NCI-H1694 (cell line): ENCODE data around the gene MRPS16.
"Not testable (repeated sequence)": the region's sequence is repeated elsewhere in the genome, so short reads cannot be mapped to it uniquely, and the experiment has no call there.

Source experiments
- DNase-seq: peaks from one replicate; lab custom pipeline; 2025; lab: John Stamatoyannopoulos, UW

MRPS16 gene

DNA sequence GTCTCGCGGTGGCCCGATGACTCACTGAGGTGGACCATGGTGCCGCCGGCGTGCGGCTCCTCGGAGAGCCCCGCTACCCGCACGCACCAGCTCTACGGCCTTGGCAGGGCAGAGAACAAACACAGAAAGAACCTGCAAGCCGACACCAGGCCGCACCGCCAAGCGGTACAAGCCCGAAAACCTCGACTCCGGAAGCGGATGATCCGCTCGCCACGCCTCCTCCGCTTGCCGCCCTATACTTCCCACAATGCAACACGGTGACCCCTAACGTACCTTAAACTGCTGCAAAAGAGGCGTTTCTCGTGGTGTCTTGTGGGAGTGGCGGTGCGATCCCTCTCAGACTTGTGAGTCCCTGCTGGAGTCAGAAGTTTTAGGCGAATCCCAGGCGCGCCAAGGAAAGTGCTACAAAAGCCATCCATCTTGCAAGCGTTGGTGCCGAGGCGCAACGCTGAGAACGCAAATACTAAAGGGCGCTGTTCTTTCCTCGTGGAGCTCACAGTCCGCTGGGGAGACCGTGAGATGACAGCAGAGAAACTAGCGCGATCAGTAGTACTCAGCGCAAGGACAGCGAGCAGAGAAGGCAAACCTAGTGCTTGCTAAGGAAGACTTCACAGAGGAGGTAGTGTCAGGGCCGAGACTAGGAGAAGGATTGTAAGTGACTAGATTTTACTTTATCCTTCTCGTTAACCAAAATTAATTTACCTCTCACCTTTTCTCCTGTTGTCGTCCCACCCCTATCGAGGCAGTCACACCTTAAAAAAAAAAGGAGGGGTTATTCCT is at the start of gene MRPS16:
Gene MRPS16, minus strand, starts transcription at position 200 of the 780 bp plus-strand sequence. Its CDS starts 162 bp downstream, at position 38.
- peak; percentile 89 for DNase-seq

- DNase-seq: no peak
These were observed 44.5 kb upstream of the MRPS16 start for GRCh38 chr10:73296946-73297345.

GRCh38 chr10:73293461-73293860 is 41.0 kb upstream of the MRPS16 start:
- DNase-seq: no peak

DNA sequence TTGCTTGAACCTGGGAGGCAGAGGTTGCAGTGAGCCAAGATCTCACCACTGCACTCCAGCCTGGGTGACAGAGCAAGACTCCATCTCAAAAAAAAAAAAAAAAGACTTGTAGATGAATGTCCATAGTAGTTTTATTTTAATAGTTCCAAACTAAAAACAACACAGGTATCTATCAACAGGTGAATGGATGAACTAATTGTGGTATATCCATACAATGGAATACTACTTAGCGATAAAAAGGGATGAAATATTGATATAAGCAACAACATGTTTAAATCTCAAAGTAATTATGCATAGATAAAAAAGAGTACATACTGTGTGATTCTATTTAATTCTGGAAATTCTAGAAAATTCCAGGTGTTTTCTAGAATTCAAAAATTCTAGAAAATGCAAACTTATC is 37.5 kb upstream of the MRPS16 start:
- no peak for DNase-seq

DNA sequence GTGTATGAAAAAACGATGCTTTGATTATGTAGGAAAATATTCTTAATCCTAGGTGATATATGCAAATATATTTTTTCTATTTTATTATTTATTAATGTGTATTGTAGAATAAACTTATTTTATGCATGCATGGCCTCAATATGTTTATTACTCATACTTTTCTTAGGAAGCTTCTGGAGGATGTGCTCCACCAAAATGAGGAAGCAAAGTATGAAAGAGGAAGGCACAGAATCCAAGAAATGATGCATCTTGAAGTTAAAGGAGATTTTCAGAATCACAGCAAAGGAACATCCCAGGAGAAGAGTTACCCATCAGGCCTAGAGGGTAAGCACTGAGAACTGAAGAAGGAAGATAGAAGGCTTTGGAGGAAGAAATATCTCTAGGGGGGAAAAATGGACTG is 35.0 kb upstream of the MRPS16 start:
- no peak for DNase-seq

GRCh38 chr10:73281097-73281496 is 28.7 kb upstream of the MRPS16 start:
- DNase-seq: no peak

DNA sequence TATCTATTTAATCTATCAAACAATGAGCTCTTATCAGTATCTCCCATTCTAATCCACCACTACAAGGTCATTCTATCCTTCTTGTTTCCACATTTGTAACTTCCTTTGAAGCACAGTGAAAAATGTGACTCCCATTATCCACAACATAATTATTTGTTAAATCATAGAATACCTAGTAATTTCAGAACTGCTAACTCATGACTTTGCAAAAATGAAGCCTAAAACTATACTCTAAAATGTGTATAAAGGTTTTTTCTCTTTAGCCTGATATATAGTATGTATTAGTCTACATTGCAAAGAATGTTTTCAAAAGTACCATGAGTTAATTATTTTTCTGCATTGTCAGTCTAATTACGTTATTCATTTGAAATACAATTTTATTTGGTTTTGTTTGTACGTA is 12.0 kb upstream of the MRPS16 start:
- DNase-seq: no peak

DNA sequence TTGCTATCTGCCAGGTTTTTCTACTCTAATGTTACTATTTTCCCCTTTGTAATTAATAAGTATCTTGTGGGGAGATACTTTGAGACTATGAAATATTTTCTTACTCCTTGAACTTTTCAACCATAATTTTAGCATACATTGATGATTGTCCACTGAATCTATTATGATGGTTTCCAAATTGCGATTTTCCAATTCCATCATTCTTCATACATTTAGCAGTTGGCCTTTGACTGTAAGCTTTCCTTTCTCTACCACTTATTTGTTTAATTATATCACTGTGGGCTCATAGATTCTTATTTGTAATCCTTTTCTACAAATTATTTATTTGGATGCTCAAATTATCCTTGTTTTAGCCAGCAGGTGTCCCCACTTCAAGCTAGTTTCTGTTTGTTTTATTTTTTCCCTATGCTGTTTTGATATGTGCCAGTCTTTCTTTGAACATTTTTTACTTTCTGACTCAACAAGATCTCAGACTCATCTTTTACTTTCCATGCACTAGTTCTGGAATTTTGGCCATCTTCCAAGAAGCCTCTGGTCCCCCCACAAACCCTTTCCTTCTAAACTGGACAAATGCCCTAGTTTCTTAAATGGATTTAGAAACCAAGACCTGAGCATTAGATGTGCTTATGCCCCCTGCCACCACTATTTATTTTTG is 11.4 kb upstream of the MRPS16 start:
- peak; percentile 24 for DNase-seq

GRCh38 chr10:73262880-73263555 is 10.6 kb upstream of the MRPS16 start:
- no peak for DNase-seq

DNA sequence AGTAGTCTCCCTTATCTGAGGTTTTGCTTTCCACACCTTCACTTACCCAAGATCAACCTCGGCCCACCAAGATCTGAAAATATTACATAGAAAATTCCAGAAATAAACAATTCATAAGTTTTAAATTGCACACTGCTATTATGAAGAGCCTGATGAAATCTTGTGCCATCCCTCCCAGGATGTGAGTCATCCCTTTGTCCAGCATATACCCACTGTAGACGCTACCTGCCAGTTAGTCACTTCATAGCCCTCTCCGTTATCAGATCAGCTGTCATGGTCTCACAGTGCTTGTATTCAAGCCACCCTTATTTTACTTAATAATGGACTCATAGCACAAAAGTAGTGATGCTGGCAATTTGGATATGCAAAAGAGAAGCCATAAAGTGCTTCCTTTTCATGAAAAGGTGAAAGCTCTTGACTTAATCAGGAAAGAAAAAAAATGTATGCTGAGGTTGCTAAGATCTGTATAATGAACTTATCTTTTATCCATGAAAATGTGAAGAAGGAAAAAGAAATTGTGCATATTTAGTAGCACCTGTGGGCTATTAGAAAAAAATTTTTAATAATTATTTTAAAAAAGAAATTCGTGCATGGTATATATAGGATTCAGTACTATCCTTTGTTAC is 9.8 kb upstream of the MRPS16 start:
- DNase-seq: no peak

- DNase-seq: no peak
These were observed 9.0 kb upstream of the MRPS16 start for GRCh38 chr10:73261362-73261995.

GRCh38 chr10:73258612-73259011 is 6.2 kb upstream of the MRPS16 start:
- DNase-seq: not testable (repeated sequence)

DNA sequence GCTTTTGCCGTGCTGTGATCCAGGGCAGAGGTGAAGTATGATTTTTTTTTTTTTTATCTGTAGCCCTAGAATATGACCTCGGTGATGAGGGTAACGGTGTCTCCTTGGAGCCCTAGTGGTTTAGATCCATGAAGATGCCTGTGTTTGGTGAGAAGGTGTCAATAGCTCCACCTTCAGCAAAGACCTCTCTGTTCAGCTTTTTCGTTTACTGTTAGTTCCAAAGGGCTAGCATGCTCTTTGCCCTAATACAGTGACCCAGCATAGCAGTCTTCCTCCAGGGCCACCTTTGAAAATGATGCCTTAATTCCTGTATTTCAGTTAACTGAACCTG is 746 bp upstream of the MRPS16 start:
- DNase-seq: no peak

- DNase-seq: peak; percentile 7
These were observed 580 bp downstream of the MRPS16 start for GRCh38 chr10:73251683-73252444.

DNA sequence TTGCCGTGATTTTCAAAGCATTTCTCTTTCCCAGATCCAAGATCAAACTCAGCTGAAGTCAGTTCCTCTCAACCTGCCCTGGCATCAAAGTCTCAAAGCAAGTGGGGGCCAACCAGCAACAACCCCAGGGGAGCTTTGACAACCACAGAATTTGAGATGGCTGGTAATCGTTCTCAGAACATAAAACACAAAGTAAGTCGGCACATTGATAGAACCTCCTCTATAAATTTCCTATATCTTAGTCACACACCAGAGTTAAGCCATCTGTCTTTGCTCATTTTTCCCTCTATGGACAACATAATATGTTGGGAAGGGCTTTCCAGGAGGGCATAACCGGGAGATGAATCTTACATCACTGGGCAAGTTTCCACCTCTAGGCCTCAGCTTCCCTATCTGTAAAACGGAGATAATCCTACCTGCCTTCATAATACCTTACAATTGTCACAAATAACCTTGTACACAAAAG is 4.2 kb downstream of the MRPS16 start:
- DNase-seq: no peak

- no peak for DNase-seq
These were observed 4.8 kb downstream of the MRPS16 start for GRCh38 chr10:73247509-73248258.

DNA sequence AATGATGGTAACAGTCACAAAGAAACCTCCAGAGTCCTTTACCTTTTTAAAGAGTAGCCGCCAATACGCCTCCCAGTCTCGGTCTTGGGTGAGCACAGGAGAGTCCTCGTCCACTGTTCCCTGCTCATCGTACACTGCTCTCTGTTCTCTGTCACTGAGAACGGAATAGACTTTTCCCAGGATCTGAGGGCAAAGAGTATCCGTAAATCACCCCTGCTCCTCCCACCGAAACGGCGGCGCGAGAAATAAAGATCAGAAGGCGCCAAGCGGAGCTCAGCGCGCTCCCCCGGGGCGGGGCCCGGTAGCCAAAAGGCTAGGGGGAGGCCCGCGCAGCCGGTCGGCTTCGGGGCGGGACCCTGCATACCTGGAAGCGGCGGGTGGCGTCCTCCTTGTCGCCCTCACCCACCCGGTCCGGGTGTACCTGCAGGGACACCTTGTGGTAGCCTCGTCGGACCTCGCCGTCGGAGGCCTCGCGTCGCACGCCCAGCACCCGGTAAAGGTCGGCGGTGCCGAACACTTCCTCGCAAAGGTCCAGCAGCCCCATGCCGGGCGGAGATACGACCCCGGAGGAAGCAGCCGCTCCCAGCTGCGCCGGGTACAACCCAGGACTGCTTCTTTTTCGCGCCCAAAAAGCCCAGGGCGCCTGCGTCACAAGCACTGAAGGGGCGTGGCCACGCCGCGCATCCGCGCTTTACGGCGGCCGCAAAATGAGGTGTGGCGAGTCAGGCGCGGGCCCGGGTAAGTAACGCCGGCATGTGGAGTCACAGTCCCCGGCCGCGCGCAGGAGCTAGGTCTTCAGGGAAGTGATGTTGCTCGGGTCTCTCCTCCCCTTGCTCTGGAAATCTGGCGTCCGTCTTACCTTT is 5.6 kb downstream of the MRPS16 start, which contains the start of gene DNAJC9:
Gene DNAJC9, minus strand, starts transcription at position 610 of the 863 bp plus-strand sequence. Its CDS starts 66 bp downstream, at position 544.
- DNase-seq: peak; percentile 61

DNA sequence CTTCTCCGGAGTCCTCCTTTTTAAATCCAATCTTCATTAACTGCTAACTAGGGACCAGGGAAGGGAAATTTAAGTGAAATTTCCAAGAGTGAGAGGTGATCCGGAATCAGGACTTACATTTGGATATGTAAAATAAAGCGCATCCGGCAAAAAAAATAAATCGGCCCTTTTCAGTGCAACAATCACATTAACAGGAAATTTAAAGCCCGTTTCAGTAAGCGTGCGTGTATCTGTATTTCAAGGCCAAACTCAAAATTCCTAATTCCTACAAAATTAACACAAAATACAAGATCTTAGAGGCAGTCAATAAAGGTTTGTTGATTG is 6.2 kb downstream of the MRPS16 start:
- no peak for DNase-seq

GRCh38 chr10:73244866-73245477 is 7.5 kb downstream of the MRPS16 start:
- DNase-seq: no peak
